GM12891 (cell line): ENCODE data around the gene OR1E1. TPM values are rescaled to one million over a fixed set of nuclear protein-coding genes. Genes with fewer than 3 reads are reported as not detected.
"Not testable (repeated sequence)": the region's sequence is repeated elsewhere in the genome, so short reads cannot be mapped to it uniquely, and the experiment has no call there.

Experiments
- DNase-seq: peaks from one replicate; pipeline ENCODE4 v3.0.0; 2011; ENCODE audit warnings: low spot score; ENCODE audit not compliant: insufficient read length
- FAIRE-seq: peaks from 2 replicates; lab custom pipeline; 2011; peaks lifted over from hg19 to GRCh38; lab: Jason Lieb, UNC
- PAX5 ChIP-seq: IDR thresholded peaks from 2 replicates; pipeline ENCODE4 v1.6.1; 2011; ENCODE audit warnings: low read length, moderate library complexity, mild to moderate bottlenecking; ENCODE audit not compliant: insufficient read depth, severe bottlenecking
- POLR2A ChIP-seq: IDR thresholded peaks from 2 replicates; pipeline ENCODE4 v1.6.1; 2011; ENCODE audit warnings: low read depth, low read length, control low read depth
- POLR2AphosphoS5 ChIP-seq: IDR thresholded peaks from 2 replicates; pipeline ENCODE4 v1.6.1; 2011; ENCODE audit warnings: low read depth, low read length, control low read depth
- POU2F2 ChIP-seq: IDR thresholded peaks from 2 replicates; pipeline ENCODE4 v1.6.1; 2011; ENCODE audit warnings: low read depth, mild to moderate bottlenecking, control low read depth, low read length, moderate library complexity
- SPI1 ChIP-seq: IDR thresholded peaks from 2 replicates; pipeline ENCODE4 v1.6.1; 2011; ENCODE audit warnings: low read depth, low read length, control low read depth
- TAF1 ChIP-seq: IDR thresholded peaks from 2 replicates; pipeline ENCODE4 v1.6.1; 2011; ENCODE audit warnings: low read depth, low read length, control low read depth
- polyA plus RNA-seq: library from polyadenylated mRNA; unstranded; fragments of >200 nt; gene quantifications from one replicate; pipeline ENCODE4 v1.2.1, GENCODE V29; 2012; ENCODE audit warnings: low read depth, missing spikeins, inconsistent platforms; ENCODE audit not compliant: missing spikeins

Gene OR1E1, protein sequence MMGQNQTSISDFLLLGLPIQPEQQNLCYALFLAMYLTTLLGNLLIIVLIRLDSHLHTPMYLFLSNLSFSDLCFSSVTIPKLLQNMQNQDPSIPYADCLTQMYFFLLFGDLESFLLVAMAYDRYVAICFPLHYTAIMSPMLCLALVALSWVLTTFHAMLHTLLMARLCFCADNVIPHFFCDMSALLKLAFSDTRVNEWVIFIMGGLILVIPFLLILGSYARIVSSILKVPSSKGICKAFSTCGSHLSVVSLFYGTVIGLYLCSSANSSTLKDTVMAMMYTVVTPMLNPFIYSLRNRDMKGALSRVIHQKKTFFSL
- not detected for polyA plus RNA-seq

DNA sequence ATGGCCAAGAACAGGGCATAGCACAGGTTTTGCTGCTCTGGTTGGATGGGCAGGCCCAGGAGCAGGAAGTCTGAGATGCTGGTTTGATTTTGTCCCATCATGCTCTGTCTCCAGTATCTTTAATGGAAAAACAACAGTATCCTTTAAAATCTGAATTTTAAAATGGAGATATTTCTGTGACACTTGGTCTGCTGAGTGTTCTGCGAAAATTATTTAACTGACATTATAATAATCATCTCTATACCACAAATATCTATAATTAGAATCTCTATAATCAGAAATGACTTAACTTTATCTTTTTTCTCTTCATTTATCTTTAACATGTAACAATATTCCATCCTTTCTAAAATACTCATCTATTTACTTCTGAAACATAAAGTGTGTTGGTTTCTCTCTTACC is at the start of gene OR1E1:
Gene OR1E1, minus strand, starts transcription at position 101 of the 400 bp plus-strand sequence. Its CDS starts 0 bp downstream, at position 101.
- DNase-seq = no peak
- TF ChIP-seq POLR2AphosphoS5 (no peak), POLR2A (no peak), PAX5 (no peak), POU2F2 (no peak), TAF1 (no peak), SPI1 (no peak)
- no peak for FAIRE-seq

DNA sequence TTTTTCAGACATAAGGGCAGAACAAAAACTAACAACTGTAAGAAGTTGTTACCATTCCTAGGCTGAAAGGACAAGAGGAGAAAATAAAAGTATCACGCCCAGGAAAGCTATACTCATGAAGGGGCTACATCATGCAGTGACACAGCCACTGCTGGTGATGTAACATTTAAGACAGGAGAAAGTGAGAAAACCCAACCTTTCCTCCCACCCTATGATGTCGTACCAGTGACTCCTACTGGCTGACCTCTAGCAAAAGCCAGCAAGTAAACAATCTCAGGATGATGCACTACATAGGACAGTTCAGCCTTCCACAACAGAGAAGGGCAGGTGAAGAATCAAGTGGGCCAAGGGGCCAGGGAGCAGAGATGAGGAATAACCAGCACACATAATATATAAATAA is 49.4 kb upstream of the OR1E1 start:
- FAIRE-seq (peak; percentile 47), DNase-seq (no peak)
- TF ChIP-seq POLR2AphosphoS5 (no peak), TAF1 (no peak), SPI1 (no peak), PAX5 (no peak), POLR2A (no peak), POU2F2 (no peak)

DNA sequence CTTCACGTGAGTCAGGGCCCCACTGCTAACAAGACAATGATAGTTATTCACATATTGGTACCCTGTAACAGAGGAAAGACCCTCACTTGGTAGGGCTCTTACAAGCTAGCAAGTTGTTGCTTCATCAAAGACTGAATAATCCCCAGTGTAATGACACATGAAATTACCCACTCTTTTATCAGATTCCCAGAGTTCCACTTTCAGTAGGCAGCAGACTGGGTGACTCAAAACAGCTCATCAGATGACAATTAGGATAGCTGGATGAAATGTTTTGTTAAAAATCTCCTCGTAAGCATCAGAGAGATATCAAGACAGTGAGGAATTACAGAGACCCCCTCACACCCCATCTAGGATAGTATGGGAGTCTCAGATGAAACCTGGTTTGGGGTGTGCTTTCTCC is 42.2 kb upstream of the OR1E1 start:
- TF ChIP-seq POLR2AphosphoS5 (no peak), PAX5 (no peak), POLR2A (no peak), POU2F2 (no peak), SPI1 (no peak), TAF1 (no peak)
- FAIRE-seq = no peak
- no peak for DNase-seq

DNA sequence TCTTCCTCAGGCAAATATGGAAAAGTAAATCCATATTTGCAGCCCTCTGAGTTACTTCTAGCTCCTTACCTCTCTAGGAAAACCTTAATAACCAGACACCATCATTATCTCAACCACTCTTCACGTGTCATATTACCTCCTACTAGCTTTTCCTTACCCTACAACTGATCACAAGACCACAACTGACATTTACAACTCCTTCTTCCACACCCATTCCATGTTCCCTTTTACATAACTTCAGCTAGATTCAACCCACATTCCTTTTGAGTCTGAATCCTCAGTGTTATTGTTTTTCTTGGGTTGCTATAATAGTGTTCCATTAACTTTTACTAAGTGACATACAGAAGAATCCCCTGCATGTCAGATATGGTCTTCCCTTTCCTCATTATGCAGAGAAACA is 40.2 kb upstream of the OR1E1 start:
- DNase-seq = no peak
- TF ChIP-seq POLR2A = no peak
- no peak for TF ChIP-seq TAF1
- TF ChIP-seq PAX5 = no peak
- TF ChIP-seq SPI1 = no peak
- TF ChIP-seq POLR2AphosphoS5 = no peak
- TF ChIP-seq POU2F2 = no peak

DNA sequence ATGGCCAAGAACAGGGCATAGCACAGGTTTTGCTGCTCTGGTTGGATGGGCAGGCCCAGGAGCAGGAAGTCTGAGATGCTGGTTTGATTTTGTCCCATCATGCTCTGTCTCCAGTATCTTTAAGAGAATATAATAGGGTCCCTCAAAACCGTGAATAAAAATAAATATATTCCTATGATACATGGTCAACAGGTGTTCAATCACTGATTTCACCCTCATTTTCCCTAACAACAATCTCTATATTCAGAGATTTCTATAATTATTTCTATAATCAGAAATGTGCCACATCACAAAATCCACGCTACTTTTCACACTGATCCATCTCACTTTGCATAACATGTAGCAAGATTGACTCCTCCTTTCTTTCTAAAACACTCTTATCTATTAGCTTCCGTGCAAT is 35.5 kb upstream of the OR1E1 start, which contains the start of gene OR1E2:
Gene OR1E2, minus strand, starts transcription at position 101 of the 400 bp plus-strand sequence. Its CDS starts 0 bp downstream, at position 101.
- FAIRE-seq = no peak
- TF ChIP-seq TAF1 = no peak
- TF ChIP-seq POLR2A = no peak
- no peak for TF ChIP-seq POLR2AphosphoS5
- no peak for TF ChIP-seq SPI1
- no peak for DNase-seq

More for the DNA sequence above, 40.2 kb upstream of the OR1E1 start:
- FAIRE-seq = no peak

DNA sequence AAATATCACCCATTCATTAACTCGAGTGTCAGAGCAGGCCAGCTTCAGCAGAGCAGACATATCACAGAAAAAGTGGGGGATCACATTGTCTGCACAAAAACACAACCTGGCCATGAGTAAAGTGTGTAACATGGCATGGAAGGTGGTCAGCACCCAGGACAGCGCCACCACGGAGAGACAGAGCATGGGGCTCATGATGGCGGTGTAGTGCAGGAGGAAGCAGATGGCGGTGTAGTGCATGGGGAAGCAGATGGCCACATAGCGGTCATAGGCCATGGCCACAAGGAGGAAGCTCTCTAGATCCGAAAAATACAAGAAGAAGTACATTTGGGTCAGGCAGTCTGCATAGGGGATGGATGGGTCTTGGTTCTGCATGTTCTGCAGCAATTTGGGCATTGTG is 35.0 kb upstream of the OR1E1 start:
- DNase-seq = not testable (repeated sequence)

DNA sequence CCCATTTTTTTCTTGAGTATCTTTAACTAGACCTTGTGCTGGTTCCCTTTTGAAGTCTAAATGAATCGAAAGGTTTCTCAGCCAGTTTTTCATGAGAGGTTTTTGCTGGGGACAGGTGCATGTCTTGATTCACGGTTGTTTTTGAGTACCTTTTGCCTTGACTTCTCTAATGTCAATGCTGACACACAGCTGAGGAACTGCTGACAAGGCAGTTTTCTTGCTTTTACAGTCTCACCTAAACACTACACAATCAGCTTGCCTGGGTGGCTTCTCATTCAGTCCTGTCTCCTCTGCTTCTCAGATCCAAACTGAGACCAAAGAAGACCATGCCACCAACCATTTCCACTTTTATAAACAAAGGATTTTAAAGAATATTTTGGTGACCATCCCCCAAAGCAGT is 20.0 kb upstream of the OR1E1 start:
- FAIRE-seq (no peak), DNase-seq (no peak)
- TF ChIP-seq PAX5 (no peak), POU2F2 (no peak), POLR2AphosphoS5 (no peak), TAF1 (no peak), SPI1 (no peak), POLR2A (no peak)

More for the DNA sequence above, 35.0 kb upstream of the OR1E1 start:
- peak; percentile 47 for FAIRE-seq

DNA sequence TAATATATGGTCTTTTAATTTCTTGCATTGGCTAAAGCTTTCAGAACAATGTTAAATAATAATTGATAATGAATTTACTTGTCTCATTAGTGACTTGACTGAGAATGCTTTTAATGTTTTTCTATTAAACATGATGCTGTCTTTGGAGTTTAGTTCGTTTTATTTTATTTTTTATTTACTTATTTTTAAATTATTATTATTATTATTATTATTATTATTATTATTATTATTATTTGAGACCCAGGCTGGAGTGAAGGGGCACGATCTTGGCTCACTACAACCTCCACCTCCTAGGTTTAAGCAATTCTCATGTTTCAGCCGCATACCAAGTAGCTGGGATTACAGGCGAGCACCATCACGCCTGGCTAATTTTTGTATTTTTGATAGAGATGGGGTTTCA is 17.4 kb upstream of the OR1E1 start:
- FAIRE-seq = no peak
- no peak for DNase-seq
- no peak for TF ChIP-seq SPI1
- TF ChIP-seq POLR2A = no peak
- no peak for TF ChIP-seq TAF1
- no peak for TF ChIP-seq POLR2AphosphoS5
- TF ChIP-seq PAX5 = no peak
- no peak for TF ChIP-seq POU2F2

DNA sequence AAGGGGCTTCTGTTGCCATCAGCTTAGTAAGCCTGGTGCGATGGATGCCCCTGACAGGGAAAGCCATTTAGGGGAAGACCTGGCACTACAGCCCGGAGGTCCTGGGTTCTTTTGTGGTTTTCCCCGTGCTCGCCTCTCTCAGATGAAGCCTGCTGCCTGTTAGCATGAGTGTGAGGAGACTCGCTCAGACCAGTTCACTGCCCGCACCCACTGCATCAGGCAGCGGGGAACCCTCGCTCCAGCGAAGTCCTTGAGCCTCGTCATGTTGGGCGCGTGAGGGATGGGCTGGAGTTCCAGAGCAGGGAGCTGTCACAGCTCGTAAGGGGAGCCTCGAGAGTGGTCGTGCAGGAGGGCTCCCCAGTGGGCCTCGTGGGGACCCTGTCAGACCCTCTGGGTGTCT is 14.0 kb upstream of the OR1E1 start:
- not testable (repeated sequence) for DNase-seq, FAIRE-seq

DNA sequence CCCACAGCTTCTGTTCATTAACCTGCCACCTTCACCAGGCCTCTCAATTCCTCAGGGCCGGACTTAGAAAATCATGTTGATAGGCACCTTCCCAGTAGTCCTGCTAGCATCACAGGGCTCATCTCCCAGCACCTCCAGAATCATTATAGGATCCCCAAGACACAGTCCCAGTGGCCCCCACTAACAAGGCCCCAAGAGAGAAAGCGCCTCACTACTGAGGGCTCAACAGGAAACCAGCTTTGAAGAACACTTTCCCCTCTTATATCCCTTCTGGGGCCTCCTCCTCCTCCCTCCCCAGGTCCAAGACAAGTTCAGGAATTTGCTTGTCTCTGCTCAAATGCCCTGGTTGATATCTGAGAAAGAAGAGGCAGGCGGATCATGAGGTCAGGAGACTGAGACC is 12.9 kb upstream of the OR1E1 start, which contains the start of gene OR3A3:
Gene OR3A3, plus strand, starts transcription at position 301 of the 400 bp plus-strand sequence.
- FAIRE-seq (no peak), DNase-seq (no peak)
- no peak for TF ChIP-seq PAX5
- no peak for TF ChIP-seq POLR2AphosphoS5
- no peak for TF ChIP-seq POU2F2
- TF ChIP-seq TAF1 = no peak
- no peak for TF ChIP-seq SPI1
- TF ChIP-seq POLR2A = no peak

DNA sequence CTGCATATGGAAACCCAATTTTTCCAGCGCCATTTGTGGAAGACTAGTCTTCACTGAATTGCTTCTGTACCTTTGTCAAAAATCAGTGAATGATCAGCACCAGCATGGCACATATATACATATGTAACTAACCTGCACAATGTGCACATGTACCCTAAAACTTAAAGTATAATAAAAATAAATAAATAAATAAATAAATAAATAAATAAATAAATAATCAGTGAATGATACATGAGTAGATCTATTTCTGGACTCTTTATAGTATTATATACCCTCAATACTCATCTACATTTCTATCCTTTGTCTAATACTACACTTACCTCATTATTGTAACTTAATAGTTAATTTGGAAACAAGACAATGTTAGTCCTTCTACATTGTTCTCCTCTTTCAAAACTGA is 5.6 kb upstream of the OR1E1 start:
- not testable (repeated sequence) for DNase-seq, FAIRE-seq
